Measurements from ENCODE around the gene ANKRD42.

Gene ANKRD42

DNA sequence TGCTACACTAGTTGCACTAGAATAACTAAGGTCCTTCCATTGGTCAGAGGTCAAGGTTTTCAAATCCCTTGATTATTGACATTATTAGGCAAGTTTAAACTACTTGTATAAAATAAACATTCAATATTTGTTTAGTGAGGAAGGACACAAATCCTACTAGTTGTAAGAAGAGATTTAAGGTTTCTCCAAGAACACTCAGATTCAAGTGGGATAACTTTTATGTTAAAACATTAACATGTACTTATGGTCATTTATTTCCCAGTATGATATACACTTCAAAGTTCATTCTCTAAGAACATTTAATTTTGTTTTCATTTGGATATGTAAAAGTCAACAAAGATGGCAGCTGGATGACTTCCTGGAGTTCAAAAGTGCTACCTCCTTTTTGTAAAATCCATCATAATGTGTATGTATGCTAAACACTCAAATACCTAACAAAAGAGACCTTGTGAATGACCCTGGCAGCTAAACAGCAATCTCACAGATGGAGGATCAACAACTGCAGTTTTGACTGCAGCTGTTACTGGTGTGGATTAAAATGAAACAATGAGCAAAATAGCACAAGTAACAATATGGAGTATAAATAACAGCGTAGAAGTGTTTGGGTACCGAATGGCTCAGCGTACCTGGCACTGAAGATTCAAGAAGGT lies 91.1 kb downstream of the ANKRD42 start:
- no peak for DNase-seq (ENCODE audit: low read depth in 1 of 2, low spot score in 1 of 2)
- peak overlapping the region; percentile 98 for H3K27ac ChIP-seq (replicated peaks)
- TF ChIP-seq POLR2AphosphoS5 (IDR thresholded peaks at IDR 0.05; ENCODE audit: low read depth) (no peak), SPI1 (IDR thresholded peaks at IDR 0.05; ENCODE audit: borderline replicate concordance, low read depth) (no peak), GABPA (IDR thresholded peaks at IDR 0.05; ENCODE audit: low read depth) (no peak)
- TF ChIP-seq, protein P1, sequence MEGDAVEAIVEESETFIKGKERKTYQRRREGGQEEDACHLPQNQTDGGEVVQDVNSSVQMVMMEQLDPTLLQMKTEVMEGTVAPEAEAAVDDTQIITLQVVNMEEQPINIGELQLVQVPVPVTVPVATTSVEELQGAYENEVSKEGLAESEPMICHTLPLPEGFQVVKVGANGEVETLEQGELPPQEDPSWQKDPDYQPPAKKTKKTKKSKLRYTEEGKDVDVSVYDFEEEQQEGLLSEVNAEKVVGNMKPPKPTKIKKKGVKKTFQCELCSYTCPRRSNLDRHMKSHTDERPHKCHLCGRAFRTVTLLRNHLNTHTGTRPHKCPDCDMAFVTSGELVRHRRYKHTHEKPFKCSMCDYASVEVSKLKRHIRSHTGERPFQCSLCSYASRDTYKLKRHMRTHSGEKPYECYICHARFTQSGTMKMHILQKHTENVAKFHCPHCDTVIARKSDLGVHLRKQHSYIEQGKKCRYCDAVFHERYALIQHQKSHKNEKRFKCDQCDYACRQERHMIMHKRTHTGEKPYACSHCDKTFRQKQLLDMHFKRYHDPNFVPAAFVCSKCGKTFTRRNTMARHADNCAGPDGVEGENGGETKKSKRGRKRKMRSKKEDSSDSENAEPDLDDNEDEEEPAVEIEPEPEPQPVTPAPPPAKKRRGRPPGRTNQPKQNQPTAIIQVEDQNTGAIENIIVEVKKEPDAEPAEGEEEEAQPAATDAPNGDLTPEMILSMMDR (IDR thresholded peaks at IDR 0.05; ENCODE audit: insufficient read depth, low read length) = no peak
- TF ChIP-seq, protein P2, sequence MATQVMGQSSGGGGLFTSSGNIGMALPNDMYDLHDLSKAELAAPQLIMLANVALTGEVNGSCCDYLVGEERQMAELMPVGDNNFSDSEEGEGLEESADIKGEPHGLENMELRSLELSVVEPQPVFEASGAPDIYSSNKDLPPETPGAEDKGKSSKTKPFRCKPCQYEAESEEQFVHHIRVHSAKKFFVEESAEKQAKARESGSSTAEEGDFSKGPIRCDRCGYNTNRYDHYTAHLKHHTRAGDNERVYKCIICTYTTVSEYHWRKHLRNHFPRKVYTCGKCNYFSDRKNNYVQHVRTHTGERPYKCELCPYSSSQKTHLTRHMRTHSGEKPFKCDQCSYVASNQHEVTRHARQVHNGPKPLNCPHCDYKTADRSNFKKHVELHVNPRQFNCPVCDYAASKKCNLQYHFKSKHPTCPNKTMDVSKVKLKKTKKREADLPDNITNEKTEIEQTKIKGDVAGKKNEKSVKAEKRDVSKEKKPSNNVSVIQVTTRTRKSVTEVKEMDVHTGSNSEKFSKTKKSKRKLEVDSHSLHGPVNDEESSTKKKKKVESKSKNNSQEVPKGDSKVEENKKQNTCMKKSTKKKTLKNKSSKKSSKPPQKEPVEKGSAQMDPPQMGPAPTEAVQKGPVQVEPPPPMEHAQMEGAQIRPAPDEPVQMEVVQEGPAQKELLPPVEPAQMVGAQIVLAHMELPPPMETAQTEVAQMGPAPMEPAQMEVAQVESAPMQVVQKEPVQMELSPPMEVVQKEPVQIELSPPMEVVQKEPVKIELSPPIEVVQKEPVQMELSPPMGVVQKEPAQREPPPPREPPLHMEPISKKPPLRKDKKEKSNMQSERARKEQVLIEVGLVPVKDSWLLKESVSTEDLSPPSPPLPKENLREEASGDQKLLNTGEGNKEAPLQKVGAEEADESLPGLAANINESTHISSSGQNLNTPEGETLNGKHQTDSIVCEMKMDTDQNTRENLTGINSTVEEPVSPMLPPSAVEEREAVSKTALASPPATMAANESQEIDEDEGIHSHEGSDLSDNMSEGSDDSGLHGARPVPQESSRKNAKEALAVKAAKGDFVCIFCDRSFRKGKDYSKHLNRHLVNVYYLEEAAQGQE (IDR thresholded peaks at IDR 0.05; ENCODE audit: insufficient replicate concordance, low read depth) = no peak
- no peaks in the 10 kb centered on the region for H3K27me3 ChIP-seq (ENCODE audit: insufficient read depth, poor library complexity, severe bottlenecking)
- peak overlapping the region; percentile 91 for H3K4me3 ChIP-seq (replicated peaks; ENCODE audit: insufficient read depth, low read length)

DNA sequence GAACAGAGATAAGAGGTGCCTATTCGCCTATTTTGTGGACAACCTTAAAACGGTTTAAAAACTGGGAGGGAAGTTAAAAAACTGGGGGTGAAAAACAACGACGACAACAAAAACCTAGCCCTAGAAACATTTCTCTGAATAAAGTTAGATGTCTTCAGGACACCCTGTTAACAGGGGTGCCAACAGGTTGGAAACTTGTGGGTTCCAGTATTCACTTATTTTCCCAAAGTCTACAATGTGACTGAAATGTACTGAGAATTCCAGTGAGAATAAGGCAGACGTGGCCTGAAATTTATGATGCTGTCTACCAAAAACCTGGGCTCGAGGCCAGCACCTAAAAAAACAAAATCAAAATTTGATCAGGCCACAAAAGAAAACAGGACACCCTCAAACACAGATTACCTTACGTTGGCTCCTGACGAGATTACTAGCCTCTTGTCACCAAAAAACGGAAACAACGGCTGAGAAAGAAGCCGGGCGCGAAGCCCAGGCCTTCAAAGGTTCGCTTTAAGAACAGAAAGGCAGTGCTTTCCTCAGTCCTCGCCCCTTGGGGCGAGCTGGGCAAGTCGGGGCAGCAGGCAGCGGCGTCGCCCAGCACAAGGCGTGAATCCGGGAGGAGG lies 91.7 kb downstream of the ANKRD42 start:
- TF ChIP-seq POLR2AphosphoS5 (IDR thresholded peaks at IDR 0.05; ENCODE audit: low read depth) (no peak), GABPA (IDR thresholded peaks at IDR 0.05; ENCODE audit: low read depth) (no peak), SPI1 (IDR thresholded peaks at IDR 0.05; ENCODE audit: borderline replicate concordance, low read depth) (no peak)
- TF ChIP-seq, protein P1 (IDR thresholded peaks at IDR 0.05; ENCODE audit: insufficient read depth, low read length) = no peak
- TF ChIP-seq, protein P2 (IDR thresholded peaks at IDR 0.05; ENCODE audit: insufficient replicate concordance, low read depth) = no peak
- Histone ChIP-seq H3K27ac (replicated peaks) (peak overlapping the region; percentile 98), H3K27me3 (ENCODE audit: insufficient read depth, poor library complexity, severe bottlenecking) (no peaks in the 10 kb centered on the region), H3K4me3 (replicated peaks; ENCODE audit: insufficient read depth, low read length) (peak overlapping the region; percentile 91)
- DNase-seq (ENCODE audit: low read depth in 1 of 2, low spot score in 1 of 2) = no peak

DNA sequence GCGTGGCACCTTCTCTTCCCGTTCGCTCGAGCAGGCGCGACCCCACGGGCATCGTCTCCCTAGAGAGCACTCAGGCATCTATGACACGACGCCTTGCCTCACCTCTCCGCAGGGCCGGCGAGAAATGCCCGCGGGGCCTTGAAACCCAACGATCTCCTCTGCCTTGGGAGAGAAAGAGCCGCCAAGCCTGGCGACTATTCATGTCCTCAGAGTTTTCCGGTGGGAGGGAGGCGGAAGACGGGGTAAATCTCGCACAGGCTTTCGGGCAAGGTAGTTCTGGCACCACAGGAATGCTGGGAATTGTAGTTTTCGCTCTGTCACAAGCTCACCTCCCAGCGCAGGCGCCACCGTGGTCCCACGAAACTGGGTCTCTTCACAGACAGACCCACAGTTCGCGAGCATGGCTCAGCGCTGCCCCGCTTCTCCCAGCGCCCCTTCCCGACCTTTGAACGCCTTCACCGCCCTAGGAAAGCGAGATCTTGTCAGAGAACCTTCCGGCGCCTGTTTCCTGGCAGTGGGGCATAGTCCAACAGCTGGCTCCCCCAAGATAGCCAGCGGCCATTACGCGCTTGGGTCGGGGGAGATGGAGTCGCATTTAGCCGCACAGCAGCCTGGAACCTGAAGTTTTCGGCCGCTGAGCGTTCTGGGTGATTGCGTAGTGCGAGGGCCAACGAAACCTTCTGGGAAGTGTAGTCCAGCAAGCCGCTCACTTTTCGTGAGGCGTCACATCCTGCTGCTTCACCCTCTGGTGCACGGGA lies 92.4 kb downstream of the ANKRD42 start, which contains the start of gene CCDC90B:
Gene CCDC90B (minus strand): TSS at position 597 of the 758 bp plus-strand sequence. CDS start 395 bp downstream, at position 202.
- H3K27me3 ChIP-seq (ENCODE audit: insufficient read depth, poor library complexity, severe bottlenecking) = no peaks in the 10 kb centered on the region
- peak within 1 kb of the TSS; percentile 91 for H3K4me3 ChIP-seq (replicated peaks; ENCODE audit: insufficient read depth, low read length)
- peak; percentile 93 to 98 for DNase-seq (ENCODE audit: low read depth in 1 of 2, low spot score in 1 of 2)
- peak within 1 kb of the TSS; percentile 98 for H3K27ac ChIP-seq (replicated peaks)
- TF ChIP-seq SPI1 (IDR thresholded peaks at IDR 0.05; ENCODE audit: borderline replicate concordance, low read depth) (no peak), POLR2AphosphoS5 (IDR thresholded peaks at IDR 0.05; ENCODE audit: low read depth) (peak; percentile 89), GABPA (IDR thresholded peaks at IDR 0.05; ENCODE audit: low read depth) (peak; percentile 65)
- TF ChIP-seq, protein P2 (IDR thresholded peaks at IDR 0.05; ENCODE audit: insufficient replicate concordance, low read depth) = peak; percentile 72
- TF ChIP-seq, protein P1 (IDR thresholded peaks at IDR 0.05; ENCODE audit: insufficient read depth, low read length) = no peak
